DOHH2 (cell line): Measurements from ENCODE around the gene EPS15.

Source experiments
- H3F3A ChIP-seq: fragments of 200-600 bp; sonication (generic), shearing (Covaris generic); 2 replicates; pipeline ENCODE4 v1.6.0; 2016; ENCODE audit warnings: antibody characterized with exemption, mild to moderate bottlenecking; ENCODE audit not compliant: control insufficient read depth, insufficient read depth
- H3K27ac ChIP-seq: fragments of 200-600 bp; sonication (generic); 2 replicates; pipeline ENCODE4 v1.5.1; 2014; ENCODE audit warnings: low read depth, mild to moderate bottlenecking, low read length, moderate library complexity
- H3K27me3 ChIP-seq: fragments of 200-600 bp; sonication (generic); 2 replicates; pipeline ENCODE4 v1.6.1; 2014; ENCODE audit warnings: mild to moderate bottlenecking, low read length, mixed read lengths; ENCODE audit not compliant: control insufficient read depth
- H3K36me3 ChIP-seq: fragments of 200-600 bp; sonication (generic); 2 replicates; pipeline ENCODE4 v1.6.1; 2014; ENCODE audit warnings: mild to moderate bottlenecking, low read length, moderate library complexity, mixed read lengths; ENCODE audit not compliant: control insufficient read depth
- H3K4me1 ChIP-seq: fragments of 200-600 bp; sonication (generic); 2 replicates; pipeline ENCODE4 v1.6.1; 2014; ENCODE audit warnings: mild to moderate bottlenecking, low read length, mixed read lengths; ENCODE audit not compliant: control insufficient read depth
- H3K4me2 ChIP-seq: fragments of 200-600 bp; sonication (generic); 2 replicates; pipeline ENCODE4 v1.6.0; 2014; ENCODE audit warnings: mild to moderate bottlenecking, low read length, moderate library complexity
- H3K4me3 ChIP-seq: fragments of 200-600 bp; sonication (generic); 2 replicates; pipeline ENCODE4 v1.5.1; 2014; ENCODE audit warnings: mild to moderate bottlenecking, low read length, mixed read lengths
- H3K79me2 ChIP-seq: fragments of 200-600 bp; sonication (generic); 2 replicates; pipeline ENCODE4 v1.6.1; 2014; ENCODE audit warnings: mild to moderate bottlenecking, low read length, mixed read lengths; ENCODE audit not compliant: control insufficient read depth
- H3K9me2 ChIP-seq: fragments of 200-600 bp; sonication (generic); replicated peaks from 2 replicates; pipeline ENCODE4 v1.6.1; 2014; ENCODE audit warnings: mild to moderate bottlenecking, low read length, mixed read lengths; ENCODE audit not compliant: control insufficient read depth
- H3K9me3 ChIP-seq: fragments of 200-600 bp; sonication (generic); 2 replicates; pipeline ENCODE4 v1.6.1; 2014; ENCODE audit warnings: antibody characterized with exemption, low read length, mixed read lengths; ENCODE audit not compliant: control insufficient read depth, insufficient read depth
- H4K20me1 ChIP-seq: fragments of 200-600 bp; sonication (generic); 2 replicates; pipeline ENCODE4 v1.6.0; 2014; ENCODE audit warnings: low read depth, mild to moderate bottlenecking, antibody characterized with exemption, low read length, moderate library complexity; ENCODE audit not compliant: control insufficient read depth, insufficient read depth
- EZH2phosphoT487 ChIP-seq: fragments of 200-600 bp; sonication (generic); IDR thresholded peaks from 2 replicates; pipeline ENCODE4 v1.6.1; 2017; ENCODE audit warnings: borderline replicate concordance, mild to moderate bottlenecking, antibody characterized with exemption, low read length, moderate library complexity, mixed read lengths
- TF ChIP-seq, protein P1 (sequence below): fragments of 200-600 bp; sonication (generic); IDR thresholded peaks from one replicate; pipeline ENCODE4 v1.5.1; 2014; ENCODE audit warnings: antibody characterized with exemption, mild to moderate bottlenecking, low read depth, low read length; ENCODE audit not compliant: poor library complexity, severe bottlenecking

Gene EPS15

GRCh38 chr1:51322417-51323101 is 196.5 kb downstream of the EPS15 start:
- Histone ChIP-seq H3K36me3 (no peaks in the 10 kb centered on the region), H3F3A (no peaks in the 10 kb centered on the region), H3K4me1 (no peaks in the 10 kb centered on the region), H3K27me3 (peaks cover 8% of the 10 kb centered on the region; the same call in 1 of the 2 replicates), H3K79me2 (no peaks in the 10 kb centered on the region), H3K9me2 (no peaks in the 10 kb centered on the region), H3K4me3 (no peak overlapping the region), H3K27ac (no peak overlapping the region), H3K4me2 (no peak overlapping the region), H3K9me3 (no peaks in the 10 kb centered on the region), H4K20me1 (no peaks in the 10 kb centered on the region)
- TF ChIP-seq, protein P1, sequence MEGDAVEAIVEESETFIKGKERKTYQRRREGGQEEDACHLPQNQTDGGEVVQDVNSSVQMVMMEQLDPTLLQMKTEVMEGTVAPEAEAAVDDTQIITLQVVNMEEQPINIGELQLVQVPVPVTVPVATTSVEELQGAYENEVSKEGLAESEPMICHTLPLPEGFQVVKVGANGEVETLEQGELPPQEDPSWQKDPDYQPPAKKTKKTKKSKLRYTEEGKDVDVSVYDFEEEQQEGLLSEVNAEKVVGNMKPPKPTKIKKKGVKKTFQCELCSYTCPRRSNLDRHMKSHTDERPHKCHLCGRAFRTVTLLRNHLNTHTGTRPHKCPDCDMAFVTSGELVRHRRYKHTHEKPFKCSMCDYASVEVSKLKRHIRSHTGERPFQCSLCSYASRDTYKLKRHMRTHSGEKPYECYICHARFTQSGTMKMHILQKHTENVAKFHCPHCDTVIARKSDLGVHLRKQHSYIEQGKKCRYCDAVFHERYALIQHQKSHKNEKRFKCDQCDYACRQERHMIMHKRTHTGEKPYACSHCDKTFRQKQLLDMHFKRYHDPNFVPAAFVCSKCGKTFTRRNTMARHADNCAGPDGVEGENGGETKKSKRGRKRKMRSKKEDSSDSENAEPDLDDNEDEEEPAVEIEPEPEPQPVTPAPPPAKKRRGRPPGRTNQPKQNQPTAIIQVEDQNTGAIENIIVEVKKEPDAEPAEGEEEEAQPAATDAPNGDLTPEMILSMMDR, result no peak
- no peak for TF ChIP-seq EZH2phosphoT487

DNA sequence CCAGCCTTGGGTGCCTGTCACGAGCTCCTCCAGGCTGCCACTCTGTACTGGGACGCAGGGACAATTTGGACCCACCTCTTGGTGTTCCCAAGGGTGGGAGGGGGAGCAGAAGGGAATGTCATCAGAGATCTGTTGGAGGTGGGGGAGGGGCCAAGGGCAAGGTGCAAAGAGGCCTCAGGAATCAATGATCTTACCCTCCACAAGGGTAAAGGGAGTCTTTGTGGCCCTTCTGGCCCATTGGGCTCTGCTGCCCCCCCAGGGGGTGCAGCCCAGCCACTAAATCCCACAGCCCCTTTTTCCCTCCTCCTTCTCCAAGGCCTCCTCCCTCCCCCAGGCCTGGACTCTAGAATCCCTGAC is 197.2 kb downstream of the EPS15 start:
- Histone ChIP-seq H3K27me3 (peaks cover 5% of the 10 kb centered on the region; the same call in 1 of the 2 replicates), H3F3A (no peaks in the 10 kb centered on the region), H3K79me2 (no peaks in the 10 kb centered on the region), H3K36me3 (no peaks in the 10 kb centered on the region), H3K4me2 (no peak overlapping the region), H3K27ac (no peak overlapping the region), H3K9me3 (no peaks in the 10 kb centered on the region), H4K20me1 (no peaks in the 10 kb centered on the region), H3K4me3 (no peak overlapping the region), H3K4me1 (no peaks in the 10 kb centered on the region), H3K9me2 (no peaks in the 10 kb centered on the region)
- TF ChIP-seq EZH2phosphoT487, result no peak
- TF ChIP-seq, protein P1, result no peak

GRCh38 chr1:51320967-51321923 is 197.8 kb downstream of the EPS15 start:
- Histone ChIP-seq H3K79me2 (no peaks in the 10 kb centered on the region), H4K20me1 (no peaks in the 10 kb centered on the region), H3K27ac (no peak overlapping the region), H3K9me3 (no peaks in the 10 kb centered on the region), H3K4me3 (no peak overlapping the region), H3K4me1 (no peaks in the 10 kb centered on the region), H3K36me3 (no peaks in the 10 kb centered on the region), H3F3A (no peaks in the 10 kb centered on the region), H3K9me2 (no peaks in the 10 kb centered on the region), H3K27me3 (peaks cover 5% of the 10 kb centered on the region; the same call in 1 of the 2 replicates), H3K4me2 (no peak overlapping the region)
- no peak for TF ChIP-seq EZH2phosphoT487
- TF ChIP-seq, protein P1, result no peak
